Activated CD8-positive, alpha-beta memory T cell treated with anti-CD3 and anti-CD28 coated beads, Interleukin-2, amount 50 U/mL, for 24 hours (primary cell): Measurements from ENCODE around the gene CAPN11.
"Not testable (repeated sequence)": the region's sequence is repeated elsewhere in the genome, so short reads cannot be mapped to it uniquely, and the experiment has no call there.

Experiments used
- DNase-seq: peaks from one replicate; pipeline ENCODE4 v3.0.0-alpha.2; 2020; ENCODE audit errors: extremely low read depth

CAPN11 gene

DNA sequence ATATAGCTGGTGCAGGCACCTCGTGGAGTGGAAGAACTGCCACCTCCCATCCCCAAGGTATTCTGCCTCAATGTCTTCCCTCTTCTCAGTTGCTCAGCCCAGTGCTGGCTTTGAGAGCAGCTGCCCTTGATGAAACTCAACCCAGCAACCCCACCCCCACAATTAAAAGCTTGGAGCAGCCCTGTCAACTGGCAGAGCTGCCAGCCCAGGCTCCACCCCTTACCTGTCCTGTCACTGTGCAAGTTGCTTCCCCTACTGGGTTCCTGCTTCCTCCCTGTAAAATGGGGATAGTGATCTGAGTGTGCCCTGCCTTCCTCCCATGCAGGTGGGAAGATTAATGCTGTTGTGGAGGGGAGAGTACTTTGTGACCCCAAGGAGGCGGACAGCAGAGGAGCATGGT, 26.7 kb upstream of the CAPN11 start:
- DNase-seq: no peak

DNA sequence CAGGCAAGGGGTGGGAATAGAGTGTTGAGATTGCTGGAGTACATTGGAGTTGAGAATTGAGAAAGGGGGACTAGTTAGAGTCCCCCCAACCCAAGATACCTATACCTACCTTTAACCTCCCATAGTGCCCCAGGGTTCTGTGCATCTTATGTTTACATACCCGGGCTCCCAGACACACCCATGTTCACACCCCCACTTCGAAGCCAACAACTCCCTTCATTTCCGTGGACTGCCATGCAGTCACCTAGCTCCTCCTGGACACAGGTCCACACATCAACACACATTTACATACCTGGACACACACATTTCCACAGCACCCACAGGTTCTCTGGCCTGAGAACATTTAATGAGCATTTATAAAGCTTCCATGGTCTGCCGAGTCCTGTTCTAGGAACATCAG, 26.1 kb upstream of the CAPN11 start:
- DNase-seq: no peak

DNA sequence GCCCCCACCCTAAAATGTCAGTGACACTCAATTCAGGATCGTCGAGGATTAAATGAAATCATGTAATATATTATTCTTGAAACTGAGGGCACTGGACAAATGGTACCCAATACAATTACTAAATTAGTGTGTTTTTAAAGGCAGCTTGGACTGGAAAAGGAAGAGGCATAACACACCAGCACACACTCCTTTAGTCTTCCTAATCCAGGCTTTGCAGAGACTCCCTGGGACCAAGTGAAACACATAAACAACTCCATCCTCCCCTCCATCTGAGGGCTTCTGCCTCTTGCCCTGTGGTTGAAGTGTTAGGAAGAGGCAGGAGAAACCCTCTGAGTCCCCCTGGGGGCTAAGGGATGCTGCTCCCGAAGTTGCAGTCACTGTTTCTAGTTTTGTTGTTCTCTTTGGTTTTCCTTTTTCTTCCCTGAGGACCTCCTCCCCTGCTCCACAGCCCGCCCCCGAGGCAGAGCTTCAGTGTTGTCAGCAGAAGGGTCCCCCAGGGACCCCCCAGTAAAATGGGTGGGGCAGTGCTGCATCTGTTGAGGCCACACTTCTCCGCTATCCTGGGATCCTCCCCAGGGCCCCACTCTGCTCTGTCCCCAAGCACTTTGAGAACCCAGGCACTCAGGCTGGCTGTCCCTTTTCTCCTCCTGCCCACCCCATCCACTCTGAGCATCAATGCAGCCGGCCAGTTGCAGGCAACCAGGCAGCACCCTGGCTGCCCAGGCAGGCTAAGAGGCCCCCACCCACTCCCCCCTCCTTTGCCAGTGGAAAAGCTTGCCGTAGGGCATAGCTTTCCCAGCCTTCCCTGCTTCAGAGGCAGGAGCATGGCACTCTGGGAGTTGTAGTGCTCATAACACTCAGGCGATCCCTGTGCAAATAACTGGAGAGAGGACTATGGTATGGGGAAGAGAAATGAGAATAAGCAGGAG, 25.4 kb upstream of the CAPN11 start:
- DNase-seq: no peak

DNA sequence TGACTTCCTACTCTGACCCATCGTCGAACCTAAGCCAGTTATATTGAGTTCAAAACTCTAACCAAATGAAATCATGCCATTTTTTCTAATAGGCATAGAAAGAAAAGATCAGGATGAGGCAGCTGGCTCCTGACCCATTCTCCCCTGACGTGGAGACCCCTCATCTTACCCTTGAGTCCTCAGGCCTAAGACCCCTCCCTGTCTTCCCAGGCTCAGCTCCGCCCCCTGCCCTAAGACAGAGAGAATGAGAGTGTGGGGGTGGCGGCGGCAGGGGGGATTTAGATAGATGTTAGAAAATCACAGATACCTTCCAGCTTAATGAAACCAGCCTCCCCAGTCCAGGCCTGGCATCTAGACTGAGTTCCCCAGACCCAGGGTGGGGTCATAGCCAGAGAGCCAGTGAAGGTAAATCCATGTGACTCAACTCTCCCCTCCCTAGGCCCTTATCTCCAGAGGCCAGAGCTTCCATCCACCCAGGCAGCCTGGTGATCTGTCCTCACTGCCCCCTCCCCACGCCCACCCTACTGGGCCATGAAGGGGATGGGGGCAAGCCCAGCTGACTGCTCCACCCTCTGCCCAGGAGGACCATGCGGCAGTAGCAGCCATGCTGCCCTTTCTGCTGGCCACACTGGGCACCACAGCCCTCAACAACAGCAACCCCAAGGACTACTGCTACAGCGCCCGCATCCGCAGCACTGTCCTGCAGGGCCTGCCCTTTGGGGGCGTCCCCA, 24.5 kb upstream of the CAPN11 start:
- no peak for DNase-seq

DNA sequence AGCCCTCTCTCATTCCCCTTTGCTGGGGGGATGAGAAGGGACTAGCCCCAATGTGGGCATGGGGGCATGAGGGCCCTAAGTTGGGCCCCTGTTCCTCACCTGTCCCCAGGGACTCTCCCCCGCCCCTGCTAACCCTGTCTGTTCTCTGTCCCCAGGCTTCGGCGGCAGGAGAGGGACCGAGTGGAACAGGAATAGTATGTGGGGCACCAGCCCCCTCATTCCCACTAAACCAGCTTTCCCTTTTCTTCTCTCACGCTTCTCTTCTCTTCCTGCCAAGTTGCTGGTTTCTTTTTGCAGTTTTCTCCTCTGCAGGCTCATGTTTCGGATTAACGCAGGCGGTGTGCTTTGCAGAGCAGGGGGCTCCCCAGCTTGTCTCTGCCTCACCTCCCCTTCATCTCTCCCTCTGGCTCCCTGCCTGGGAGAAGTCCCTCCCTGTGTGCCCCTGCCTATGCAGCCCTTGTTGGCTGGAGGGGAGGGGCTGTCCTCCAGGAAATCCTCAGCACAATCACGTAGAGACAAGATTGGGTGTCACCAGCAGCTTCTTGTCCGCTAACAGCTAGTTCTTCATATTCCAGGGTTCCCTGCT, 23.4 kb upstream of the CAPN11 start:
- no peak for DNase-seq

DNA sequence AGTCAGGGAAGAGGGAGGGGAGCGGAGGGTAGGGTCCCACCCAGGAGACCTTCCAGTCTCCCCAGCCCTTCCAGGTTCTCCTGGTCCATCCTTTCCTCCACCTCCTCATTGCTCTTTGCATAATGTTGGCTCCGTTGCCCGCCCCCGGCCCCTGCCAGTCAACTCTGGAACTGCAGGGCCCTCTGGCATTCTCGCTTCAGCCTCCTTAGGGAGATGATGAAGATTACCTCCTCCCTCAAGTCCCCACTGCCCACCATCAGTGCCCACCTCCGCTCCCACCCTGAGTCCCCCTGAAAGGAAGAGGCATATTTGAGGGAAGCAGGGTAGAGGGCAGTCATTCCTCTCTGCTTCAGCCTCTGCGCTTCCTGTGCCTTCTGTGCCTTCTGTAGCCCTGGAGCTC, 22.7 kb upstream of the CAPN11 start:
- no peak for DNase-seq

DNA sequence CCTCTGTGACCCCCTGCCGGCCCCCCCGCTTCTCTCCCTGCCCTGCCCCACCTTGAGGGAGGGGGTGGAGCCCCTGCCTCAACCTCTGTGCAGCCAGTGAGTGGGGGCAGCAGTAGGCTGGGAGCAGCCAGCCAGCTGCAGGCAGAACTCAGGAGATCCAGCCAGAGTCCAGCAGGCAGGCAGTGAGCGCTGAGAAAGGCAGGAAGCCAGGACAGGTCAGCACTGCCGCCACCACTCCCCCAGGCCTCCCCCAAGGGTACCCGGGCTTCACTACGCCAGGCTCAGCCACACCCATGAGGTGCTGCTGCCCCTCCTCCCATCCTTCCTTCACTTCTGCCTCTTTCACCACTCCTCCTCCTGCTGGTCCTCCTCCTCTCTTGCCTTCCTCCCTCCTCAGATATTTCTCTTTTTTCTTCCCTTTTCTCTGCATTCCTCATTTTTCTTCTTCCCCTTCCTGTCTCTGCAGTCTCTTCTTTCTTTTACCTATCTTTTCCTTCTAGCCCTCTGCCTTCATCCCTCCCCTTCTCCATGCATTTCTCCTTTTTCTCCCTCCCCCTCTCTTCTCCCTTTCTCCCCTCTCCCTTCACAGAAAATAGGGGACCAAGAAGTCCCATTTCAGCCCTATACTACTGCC, 19.8 kb upstream of the CAPN11 start:
- no peak for DNase-seq

DNA sequence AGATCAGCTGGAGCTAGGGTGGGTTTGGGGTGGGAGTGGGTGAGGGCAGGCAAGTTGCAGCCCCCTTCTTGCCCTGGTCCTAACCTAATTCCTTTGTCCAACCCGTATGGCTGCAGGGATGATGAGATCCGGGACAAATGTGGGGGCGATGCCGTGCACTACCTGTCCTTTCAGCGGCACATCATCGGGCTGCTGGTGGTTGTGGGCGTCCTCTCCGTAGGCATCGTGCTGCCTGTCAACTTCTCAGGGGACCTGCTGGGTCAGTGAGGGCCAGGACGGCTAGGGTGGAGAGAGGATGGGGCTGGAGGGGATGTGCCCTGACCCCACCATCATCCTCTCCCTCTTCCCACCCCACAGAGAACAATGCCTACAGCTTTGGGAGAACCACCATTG, 19.3 kb upstream of the CAPN11 start:
- no peak for DNase-seq

DNA sequence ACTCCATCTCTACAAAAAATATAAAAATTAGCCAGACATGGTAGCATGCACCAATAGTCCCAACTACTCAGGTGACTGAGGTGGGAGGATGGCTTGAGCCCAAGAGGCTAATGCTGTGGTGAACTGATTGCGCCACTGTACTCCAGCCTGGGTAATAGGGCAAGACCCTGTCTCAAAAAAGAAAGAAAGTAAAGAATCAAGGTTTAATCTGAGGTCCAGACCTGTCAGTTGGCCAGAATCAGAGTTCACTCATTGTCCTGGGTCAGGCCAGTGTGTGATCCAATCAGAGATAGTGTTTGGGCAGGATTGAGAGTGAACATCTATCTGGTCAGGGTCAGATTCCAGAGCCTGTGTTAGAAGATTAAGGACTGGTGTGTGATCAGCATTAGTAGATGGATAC, 15.8 kb upstream of the CAPN11 start:
- DNase-seq: no peak

DNA sequence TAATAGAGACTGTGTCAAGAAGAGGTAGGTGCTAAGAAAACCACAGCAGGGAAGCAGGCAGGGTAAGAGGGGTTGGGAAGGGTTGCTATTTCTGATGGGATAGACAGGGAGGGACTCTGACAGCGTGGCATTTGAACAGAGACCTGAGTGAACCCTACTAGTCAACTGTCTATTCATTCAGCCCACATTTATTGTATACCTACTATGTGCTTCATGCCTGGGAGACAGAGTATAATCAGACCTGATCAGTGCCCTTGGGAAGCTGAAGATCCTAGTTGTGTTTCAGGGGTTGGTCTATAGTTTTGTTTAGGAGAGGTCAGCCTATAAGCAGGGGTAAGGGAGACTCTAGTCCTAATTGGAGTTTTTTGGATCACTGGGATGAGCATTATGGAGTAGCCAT, 14.9 kb upstream of the CAPN11 start:
- no peak for DNase-seq

DNA sequence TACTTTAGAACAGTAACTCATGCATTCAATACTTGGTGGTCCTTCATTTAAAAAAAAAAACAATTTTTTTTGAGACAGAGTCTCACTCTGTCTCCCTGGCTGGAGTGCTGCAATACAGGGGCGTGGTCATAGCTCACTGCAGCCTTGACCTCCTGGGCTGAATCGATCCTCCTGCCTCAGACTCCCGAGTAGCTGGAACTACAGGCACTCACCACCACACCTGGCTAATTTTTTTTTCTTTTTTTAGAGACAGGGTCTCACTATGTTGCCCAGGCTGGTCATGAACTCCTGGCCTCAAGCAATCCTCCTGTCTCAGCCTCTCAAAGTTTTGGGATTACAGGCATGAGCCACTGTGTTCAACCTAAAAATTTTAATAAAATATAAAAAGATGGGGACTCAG, 14.1 kb upstream of the CAPN11 start:
- not testable (repeated sequence) for DNase-seq

DNA sequence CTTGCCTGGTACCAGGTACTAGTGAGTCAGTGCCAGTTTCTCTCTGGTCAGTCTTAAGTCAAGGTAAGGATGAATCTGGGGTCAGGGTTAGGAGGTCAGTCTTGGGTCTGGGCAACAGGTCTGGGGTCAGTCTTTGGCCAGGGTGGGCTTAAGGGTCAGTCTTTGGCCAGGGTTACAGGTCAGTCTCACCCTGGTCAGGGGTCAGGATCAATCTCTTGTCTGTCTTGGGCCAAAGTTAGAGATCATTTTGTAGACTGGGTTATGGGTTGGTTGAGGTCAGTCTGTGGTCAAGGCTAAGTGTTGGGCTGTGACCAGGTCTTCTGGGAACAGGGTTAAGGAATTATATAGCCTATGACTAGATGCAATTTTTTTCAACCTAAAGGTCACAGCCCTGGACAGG, 12.8 kb upstream of the CAPN11 start:
- DNase-seq: no peak

DNA sequence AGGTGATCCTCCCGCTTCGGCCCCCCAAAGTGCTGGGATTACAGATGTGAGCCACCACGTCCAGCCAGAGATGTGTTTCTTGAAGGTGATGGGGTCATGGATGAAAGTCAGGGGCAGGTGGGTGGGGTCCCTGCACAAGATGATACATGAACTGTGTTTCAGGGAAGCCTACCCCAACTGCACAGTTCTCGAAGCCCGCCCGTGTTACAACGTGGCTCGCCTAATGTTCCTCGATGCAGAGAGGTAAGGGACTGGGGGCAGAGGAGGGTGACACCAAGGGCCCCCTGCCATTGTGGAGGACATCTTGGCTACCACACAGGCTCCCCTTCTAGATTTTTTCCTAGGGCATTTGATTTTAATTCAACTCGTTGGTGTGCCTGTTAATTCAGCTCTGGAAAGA, 11.9 kb upstream of the CAPN11 start:
- no peak for DNase-seq

DNA sequence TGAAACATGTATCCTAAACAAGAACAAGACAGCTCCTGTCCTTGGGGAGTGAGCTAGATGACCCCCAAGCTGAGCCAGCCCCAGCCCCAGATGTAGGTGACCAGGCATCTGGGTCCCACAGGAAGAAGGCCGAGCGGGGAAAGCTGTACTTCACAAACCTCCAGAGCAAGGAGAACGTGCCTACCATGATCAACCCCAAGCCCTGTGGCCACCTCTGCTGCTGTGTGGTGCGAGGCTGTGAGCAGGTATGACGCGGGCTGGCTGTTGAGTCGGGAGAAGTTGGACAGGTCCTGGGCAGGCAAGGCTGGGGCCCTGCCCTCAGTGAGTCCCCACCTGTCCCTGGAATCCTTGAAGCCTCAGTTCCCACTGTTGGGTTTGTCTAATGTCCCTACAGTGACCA, 11.4 kb upstream of the CAPN11 start:
- DNase-seq: no peak

DNA sequence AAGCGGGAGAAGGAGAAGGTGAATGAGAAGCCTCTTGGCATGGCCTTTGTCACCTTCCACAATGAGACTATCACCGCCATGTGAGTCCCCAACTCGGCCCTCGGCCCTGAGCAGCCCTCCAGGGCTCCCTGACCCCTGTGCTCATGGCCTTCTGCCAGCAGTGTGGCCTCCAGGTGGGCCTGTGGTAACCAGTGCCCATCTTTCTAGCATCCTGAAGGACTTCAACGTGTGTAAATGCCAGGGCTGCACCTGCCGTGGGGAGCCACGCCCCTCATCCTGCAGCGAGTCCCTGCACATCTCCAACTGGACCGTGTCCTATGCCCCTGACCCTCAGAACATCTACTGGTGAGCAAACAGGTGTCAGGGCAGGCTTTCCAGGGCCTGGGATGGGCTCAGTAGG, 10.3 kb upstream of the CAPN11 start:
- DNase-seq: no peak

DNA sequence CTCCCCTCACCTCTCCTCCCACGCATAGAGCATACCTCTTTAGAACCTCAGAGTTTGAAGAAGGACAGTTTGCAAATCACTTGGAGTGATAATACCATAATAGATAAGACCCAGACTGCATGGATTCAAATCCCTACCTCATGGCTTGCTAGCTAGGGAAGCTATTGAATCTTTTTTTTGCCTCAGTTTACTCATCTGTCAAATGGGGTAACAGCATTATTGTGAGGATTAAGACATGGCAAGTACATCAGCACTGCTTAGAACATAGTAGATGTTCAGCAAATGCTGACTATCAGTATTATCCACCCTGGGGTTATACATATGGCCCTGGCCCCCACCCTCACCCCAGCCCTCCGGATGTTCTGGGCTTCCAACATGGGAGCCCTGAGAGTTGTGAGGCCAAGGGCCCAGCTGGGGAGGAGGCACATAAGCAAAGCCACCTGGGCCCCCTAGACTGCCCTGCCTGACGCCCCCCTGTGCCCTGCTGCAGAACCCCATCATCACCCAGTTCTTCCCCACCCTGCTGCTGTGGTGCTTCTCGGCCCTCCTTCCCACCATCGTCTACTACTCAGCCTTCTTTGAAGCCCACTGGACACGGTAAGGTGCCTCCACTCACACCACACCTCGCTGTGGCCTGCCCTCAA, 9.1 kb upstream of the CAPN11 start:
- DNase-seq: no peak

DNA sequence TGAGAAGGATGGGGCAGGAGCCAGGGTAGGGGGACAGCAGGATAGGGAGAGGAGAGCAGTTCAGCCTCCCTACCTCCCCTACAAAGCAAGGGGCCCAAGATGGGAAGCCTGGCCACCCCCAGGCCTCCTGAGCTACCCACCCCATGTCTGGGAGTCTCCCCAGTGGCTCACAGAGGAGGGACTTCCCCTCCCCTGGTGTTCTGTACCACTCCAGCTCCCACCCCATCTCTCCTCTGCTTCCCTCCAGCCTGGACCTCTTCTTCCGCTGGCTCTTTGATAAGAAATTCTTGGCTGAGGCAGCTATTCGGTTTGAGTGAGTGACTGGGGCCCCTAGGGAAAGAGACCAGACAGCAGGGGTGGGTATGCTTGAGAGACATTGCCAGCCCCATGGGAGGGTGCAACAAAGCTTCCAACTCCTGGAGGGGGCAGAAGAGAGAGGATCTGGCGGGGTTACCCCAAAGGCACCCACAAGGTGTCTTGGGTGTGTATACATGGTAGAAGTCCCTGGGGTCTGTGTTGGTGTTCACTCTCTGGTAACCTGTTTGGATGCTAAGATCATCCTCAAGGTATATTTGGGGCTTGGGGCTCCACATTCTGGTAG, 8.2 kb upstream of the CAPN11 start:
- DNase-seq: no peak

DNA sequence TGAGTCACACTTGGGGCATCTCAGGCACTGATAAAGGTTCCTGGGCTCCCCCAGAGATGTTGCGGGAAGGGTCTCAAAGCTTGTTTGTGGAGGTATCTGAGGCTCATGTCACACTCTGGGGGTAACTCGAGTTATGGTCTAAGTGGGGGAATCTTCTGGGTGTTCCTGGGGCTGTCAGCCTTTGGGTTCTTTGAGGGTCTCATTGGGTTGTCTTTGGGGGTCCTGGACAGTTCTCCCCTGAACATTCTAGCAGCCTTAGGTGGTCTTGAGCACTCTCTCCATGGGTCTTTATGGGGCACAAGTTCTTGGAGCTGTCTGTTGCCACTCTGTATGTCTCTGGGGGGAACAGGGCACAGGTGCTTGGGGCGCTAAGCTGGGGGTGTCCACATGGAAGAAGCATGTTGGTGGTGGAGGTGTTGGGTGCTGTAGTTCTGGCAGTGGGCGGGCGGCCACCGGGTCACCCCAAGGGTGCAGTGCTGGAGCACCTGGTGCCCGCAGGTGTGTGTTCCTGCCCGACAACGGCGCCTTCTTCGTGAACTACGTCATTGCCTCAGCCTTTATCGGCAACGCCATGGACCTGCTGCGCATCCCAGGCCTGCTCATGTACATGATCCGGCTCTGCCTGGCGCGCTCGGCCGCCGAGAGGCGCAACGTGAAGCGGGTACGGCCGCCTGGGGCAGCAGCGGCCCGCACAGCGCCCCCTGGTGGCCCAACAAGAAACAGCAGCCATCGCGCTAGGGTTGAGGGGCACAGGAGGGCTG, 7.1 kb upstream of the CAPN11 start:
- DNase-seq: peak; percentile 48

DNA sequence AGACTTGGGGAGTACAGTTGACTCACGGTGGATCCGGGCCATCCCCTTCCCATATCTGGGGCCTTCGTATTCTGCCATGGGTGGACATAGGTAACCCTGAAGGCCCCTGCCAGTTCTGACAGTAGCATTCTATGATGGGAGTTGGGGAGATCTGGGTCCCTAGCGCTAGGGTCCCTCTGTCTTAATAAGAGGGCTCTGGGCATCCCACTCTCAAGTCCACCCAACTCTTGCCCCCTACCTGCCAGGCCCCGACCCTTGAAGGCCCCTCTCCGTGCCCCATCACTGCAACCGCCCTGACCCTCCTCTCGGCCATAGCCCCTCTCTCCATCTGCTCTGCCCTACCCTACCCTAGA, 6.5 kb upstream of the CAPN11 start:
- no peak for DNase-seq

DNA sequence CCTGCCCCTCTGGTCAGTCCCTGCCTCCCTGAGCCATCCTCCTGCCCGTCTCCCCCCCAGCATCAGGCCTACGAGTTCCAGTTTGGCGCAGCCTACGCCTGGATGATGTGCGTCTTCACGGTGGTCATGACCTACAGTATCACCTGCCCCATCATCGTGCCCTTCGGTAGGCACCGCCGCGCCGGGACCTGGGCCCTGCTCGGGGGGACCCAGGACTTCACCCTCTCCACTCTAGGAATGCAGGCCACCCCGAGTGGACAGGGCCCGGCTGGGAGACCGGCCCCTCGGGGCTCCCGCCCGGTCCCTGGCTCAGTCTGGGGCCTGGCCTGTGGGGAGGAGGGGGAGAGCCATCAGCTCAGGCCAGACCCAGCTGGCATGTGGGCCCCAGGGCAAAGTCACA, 6.1 kb upstream of the CAPN11 start:
- DNase-seq: no peak

DNA sequence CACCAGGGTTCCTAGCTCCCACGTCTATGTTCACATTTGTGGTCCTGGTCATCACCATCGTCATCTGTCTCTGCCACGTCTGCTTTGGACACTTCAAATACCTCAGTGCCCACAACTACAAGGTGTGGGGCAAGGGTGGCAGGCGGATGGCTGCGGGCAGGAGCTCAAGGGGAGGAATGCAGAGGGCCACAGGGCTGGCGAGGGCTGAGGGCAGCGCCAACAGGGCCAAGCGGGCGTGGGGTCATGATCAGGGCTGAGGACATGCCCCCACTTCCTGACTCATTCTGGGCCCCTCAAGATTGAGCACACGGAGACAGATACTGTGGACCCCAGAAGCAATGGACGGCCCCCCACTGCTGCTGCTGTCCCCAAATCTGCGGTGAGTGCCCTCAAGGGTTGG, 4.6 kb upstream of the CAPN11 start:
- no peak for DNase-seq
